ENCODE data around the gene PXDN.

DNA sequence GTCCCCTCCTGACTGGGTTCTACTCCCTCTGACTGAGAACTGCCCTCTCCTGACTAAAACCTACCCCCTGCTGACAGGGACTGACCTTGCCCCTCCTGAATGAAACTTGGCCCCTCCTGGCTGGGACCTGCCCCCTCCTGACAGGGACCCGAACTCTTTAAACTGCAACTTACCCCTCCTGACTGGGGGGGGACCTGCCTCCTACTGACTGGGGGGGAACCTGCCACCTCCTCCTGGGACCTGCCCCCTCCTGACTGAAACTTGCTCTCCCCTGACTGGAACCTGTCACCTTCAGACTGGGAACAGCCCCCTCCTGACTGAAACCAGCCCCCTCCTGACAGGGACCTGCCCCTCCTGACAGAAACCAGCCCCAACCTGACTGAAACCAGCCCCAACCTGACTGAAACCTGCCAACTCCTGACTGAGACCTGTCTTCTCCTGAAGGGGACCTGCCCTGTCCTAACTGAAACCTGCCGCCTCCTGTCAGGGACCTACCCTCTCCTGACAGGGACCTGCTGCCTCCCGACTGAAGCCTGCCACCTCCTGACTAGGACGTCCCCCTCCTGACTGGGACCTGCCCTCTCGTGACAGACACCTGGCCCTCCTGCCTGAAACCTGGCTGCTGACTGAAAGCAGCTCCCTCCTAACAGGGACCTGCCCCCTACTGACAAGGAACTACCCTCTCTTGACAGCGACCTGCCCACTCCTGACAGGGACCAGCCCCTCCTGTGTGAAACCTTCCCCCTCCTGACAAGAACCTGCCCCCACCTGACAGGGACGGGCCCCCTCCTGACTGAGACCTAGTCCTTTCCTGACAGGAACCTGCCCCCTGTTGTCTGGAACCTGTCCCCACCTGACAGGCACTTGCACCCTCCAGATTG lies 87.1 kb downstream of the PXDN start:
- TF ChIP-seq CTCF (IDR thresholded peaks at IDR 0.05) (no peak), EP300 (IDR thresholded peaks at IDR 0.05) (no peak), POLR2A (IDR thresholded peaks at IDR 0.05) (no peak)
